ENCODE results near the gene IFFO2. TPM values are rescaled to one million over a fixed set of nuclear protein-coding genes. Genes with fewer than 3 reads are reported as not detected.

Gene IFFO2
- total and polyA plus RNA-seq, 2 donors (not counting 1 experiment from before 2014, with no cell fraction given): 16.8 to 19.2 TPM

DNA sequence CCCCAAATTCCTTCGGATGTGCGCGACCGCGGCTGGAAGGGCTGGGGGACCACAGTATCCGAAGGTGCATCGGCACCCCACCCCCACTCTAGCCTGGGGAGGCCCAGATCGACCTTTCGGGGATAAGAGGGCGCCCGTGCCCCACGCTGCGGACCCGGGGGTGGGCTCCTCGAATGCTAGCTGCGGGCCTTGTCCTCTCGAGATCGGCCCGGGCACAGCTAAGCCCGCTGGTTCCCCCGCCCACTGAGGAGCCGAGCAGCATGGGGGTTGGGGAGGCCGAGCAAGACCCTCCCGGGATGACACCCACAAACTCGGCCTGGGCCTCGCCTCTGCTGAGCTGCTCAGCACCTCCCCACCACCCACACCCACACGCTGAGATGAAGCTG lies 653 bp upstream of the IFFO2 start:
- H3K4me1 Mint-ChIP-seq: peaks cover 40% of the 10 kb centered on the region
- peak overlapping the region in 4 of 5 experiments; percentile 50 to 71 (median 66) for H3K4me3 ChIP-seq (ENCODE audit: control extremely low read depth in 1 of 5, extremely low read depth in 1 of 5, insufficient read depth in 1 of 5, low read depth in 2 of 5, low read length in 4 of 5)
- TF ChIP-seq, protein P1, sequence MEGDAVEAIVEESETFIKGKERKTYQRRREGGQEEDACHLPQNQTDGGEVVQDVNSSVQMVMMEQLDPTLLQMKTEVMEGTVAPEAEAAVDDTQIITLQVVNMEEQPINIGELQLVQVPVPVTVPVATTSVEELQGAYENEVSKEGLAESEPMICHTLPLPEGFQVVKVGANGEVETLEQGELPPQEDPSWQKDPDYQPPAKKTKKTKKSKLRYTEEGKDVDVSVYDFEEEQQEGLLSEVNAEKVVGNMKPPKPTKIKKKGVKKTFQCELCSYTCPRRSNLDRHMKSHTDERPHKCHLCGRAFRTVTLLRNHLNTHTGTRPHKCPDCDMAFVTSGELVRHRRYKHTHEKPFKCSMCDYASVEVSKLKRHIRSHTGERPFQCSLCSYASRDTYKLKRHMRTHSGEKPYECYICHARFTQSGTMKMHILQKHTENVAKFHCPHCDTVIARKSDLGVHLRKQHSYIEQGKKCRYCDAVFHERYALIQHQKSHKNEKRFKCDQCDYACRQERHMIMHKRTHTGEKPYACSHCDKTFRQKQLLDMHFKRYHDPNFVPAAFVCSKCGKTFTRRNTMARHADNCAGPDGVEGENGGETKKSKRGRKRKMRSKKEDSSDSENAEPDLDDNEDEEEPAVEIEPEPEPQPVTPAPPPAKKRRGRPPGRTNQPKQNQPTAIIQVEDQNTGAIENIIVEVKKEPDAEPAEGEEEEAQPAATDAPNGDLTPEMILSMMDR (IDR thresholded peaks at IDR 0.05): no peak
- TF ChIP-seq EZH2 (IDR thresholded peaks at IDR 0.05; ENCODE audit: borderline replicate concordance, insufficient read depth, low read depth, low read length, poor library complexity, severe bottlenecking): no peak
- intact Hi-C loops (cut with micrococcal nuclease): no loop called here
- H3K27ac ChIP-seq (ENCODE audit: low read length in 2 of 2): no peak overlapping the region
- peak overlapping the region; percentile 88 for H3K4me3 Mint-ChIP-seq
- no peaks in the 10 kb centered on the region for H3K36me3 ChIP-seq (replicated peaks in 1 of 2; ENCODE audit: control extremely low read depth in 1 of 2, control insufficient read depth in 1 of 2, extremely low read depth in 1 of 2, insufficient read depth in 2 of 2, low read length in 1 of 2)
- H3K79me2 ChIP-seq (ENCODE audit: control insufficient read depth, insufficient read depth, low read length): peaks cover 34% of the 10 kb centered on the region
- no peaks in the 10 kb centered on the region for H3K9me3 Mint-ChIP-seq (ENCODE audit: insufficient read depth)
- WGBS (ENCODE audit: insufficient coverage): 8% methylated on average over 27 of the region's 27 CpGs
- H3K27me3 ChIP-seq (replicated peaks in 1 of 4; ENCODE audit: control extremely low read depth in 1 of 4, control insufficient read depth in 3 of 4, insufficient read depth in 4 of 4, low read length in 3 of 4): peaks cover 0 to 10% (median 4%) of the 10 kb centered on the region in 4 experiments
- peaks cover 44 to 47% of the 10 kb centered on the region in 2 donors for H3K4me1 ChIP-seq (ENCODE audit: control insufficient read depth in 2 of 2, insufficient read depth in 2 of 2, low read length in 2 of 2)
- H4K20me1 ChIP-seq (ENCODE audit: control insufficient read depth, insufficient read depth, low read length, poor library complexity, severe bottlenecking): peaks cover 14% of the 10 kb centered on the region
- peak overlapping the region; percentile 68 for H3K27ac Mint-ChIP-seq
- peak overlapping the region; percentile 73 for H3K9ac ChIP-seq (ENCODE audit: low read length)
- ChIA-PET CTCF (interaction anchor here (1.2 to 12.4 kb wide), 7 partner anchors 13 to 73 kb away, joined by 4 to 157 read pairs (median 17); partner anchors contain the start of gene ALDH4A1), POLR2A (interaction anchor here (0.5 to 2.0 kb wide), 4 partner anchors 30 to 55 kb away, joined by 3 to 19 read pairs (median 6); partner anchors contain the start of gene ALDH4A1)
- peaks cover 9% of the 10 kb centered on the region for H3K27me3 Mint-ChIP-seq
- H2AFZ ChIP-seq (ENCODE audit: insufficient read depth, low read depth, low read length, poor library complexity, severe bottlenecking): peak overlapping the region; percentile 88
- peak overlapping the region; percentile 92 for H3K4me2 ChIP-seq (replicated peaks; ENCODE audit: low read depth, low read length, poor library complexity, severe bottlenecking)
- ATAC-seq (ENCODE audit: low read depth): no peak
- H3K9me3 ChIP-seq (ENCODE audit: control extremely low read depth in 1 of 3, control insufficient read depth in 2 of 3, insufficient read depth in 1 of 3, low read length in 2 of 3): peaks cover 0 to 4% (median 0%) of the 10 kb centered on the region in 3 donors
- DNase-seq: no peak
